Erythroblast (primary cell): ENCODE measurements around the gene LSAMP.
"Not testable (repeated sequence)": the region's sequence is repeated elsewhere in the genome, so short reads cannot be mapped to it uniquely, and the experiment has no call there.

ENCODE experiments used
- DNase-seq, 2 experiments: peaks; one replicate each; lab custom pipeline; 2025; lab: John Stamatoyannopoulos, UW
- GATA1 ChIP-seq: IDR thresholded peaks from 2 replicates; pipeline ENCODE4 v1.6.1; 2011; ENCODE audit warnings: low read depth, mild to moderate bottlenecking, control low read depth, low read length, moderate library complexity
- POLR2A ChIP-seq: IDR thresholded peaks from 2 replicates; pipeline ENCODE4 v1.6.1; 2011; ENCODE audit warnings: mild to moderate bottlenecking, low read length

Gene LSAMP

DNA sequence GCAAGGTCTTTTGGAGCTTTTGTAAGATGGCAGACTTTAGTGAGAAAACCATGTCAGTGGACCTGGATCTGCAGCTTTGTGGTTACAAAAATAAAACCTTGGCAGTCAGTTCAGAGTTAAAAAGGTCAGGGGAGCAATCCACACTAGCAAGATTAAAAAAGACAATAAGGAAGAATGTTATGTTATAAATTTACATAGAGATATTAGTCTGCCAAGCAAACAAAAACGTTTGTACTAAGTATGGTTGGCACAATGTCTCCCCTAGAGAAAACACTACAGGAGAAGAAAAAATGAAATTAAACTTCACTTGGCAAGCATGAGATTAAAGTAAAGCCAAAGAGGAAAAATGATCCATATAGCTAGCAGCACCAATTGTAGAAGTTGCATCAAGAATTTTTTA is 205.0 kb downstream of the LSAMP start:
- DNase-seq: no peak
- TF ChIP-seq GATA1 (no peak), POLR2A (no peak)

DNA sequence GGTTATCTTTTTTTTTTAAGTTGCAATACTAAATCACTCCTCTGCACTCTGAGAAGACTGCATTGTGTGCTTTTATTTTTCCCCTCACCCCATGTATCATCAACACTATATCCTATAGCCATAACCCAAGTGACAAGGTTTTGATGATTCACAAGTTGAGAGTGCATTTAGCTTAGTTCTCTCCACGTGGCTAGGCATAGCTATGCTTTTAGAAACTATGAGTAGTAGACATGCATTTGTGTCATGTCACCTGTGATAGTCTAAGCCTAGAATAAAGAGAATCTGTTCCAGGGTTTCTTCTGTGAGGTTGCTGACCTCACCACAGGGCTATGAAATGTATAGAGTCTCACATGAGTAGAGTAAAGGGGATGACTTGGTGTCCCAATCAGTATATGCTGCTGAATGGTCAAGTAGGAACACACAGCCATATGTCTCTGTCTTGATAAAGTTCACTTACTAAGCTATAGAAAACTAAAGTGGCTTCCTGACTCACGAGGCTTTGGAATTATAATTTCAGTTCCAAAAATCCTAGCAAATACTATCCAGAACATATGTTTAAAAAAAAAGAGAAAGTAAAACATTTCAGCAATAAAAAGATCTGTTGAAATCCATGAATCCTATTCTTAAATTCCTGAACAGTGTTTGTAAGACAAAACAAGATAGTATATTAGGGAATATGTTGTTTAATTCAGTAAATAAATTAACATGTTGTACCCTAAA is 206.3 kb downstream of the LSAMP start:
- no peak for DNase-seq
- TF ChIP-seq POLR2A (no peak), GATA1 (no peak)

DNA sequence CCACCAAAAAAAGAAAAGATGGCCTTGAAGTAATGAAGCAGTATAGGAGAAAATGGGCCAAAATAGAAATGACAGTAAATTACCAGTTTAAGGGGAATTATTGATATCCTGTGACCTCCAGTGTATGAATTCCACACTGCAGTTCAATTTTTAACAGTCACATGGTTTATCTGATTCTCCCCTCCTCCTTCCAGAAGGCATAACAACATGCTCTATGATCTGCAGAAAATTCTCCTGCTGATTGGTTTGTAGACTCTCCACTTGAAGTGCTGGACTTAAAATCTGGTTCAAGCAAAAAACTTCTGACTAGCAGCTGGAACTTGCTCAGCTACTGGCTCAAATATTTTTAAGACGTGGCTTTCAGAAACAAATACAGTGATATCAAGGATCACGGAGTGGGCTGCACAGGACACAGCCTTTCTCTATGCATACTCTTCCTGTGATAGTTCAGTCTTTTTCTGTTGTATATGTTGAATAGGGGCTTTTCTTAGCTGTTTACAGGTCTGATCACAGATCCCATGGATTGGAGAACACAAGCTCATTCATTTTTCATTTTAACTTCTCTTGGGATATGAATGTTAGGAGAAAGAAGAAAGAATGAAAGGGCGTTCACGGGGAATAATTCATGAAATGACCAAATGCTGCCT is 211.5 kb downstream of the LSAMP start:
- DNase-seq: no peak
- TF ChIP-seq GATA1 (no peak), POLR2A (no peak)

DNA sequence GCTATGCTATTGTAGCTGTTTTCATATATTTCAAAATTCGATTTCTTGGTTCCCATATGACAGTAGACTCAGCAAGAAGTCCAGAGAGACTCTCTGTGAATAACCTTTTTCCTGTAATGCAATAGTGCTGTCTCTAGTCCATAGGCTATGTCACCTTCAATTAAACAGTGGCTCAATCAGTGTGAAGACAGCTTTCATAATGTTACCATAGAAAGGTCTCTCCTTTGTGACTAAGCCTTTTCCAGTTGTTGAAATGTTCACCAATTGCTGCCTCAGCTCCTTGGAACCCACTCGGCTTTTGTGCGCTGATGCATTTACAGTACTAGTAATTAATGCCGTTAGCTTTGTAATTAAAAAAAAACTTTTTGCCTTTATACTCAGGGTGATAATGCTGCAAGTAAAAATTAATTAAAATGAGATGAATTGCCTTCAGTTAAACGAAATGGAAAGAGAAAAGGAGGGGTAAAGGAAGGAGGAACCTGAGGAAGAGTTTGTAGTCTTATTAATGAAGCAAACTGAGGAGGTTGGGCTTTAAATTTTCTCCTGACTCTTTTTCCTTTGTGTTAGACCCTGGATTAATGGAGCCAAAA is 214.8 kb downstream of the LSAMP start:
- DNase-seq: no peak

DNA sequence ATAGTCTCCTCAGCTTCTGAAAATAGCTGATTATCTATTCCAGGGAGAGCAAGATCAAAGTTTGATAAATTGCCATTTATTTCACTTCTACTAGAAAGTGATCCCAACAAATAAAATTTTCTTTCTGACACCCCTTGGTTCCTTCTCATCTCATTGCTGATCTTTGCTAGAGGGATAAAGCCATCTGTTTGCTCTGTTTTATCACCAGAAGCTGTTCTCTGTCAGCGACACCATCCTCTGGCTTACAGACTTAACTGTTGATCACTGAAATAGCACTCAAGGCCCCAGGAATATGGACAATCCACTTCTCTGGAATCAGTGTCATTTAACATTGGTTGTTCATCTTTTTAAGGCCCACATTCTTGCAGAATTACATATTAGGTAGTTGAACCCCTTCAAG is 219.0 kb downstream of the LSAMP start:
- no peak for DNase-seq
- TF ChIP-seq POLR2A: no peak
- TF ChIP-seq GATA1: no peak

More for the DNA sequence above, 214.8 kb downstream of the LSAMP start:
- TF ChIP-seq GATA1 (no peak), POLR2A (no peak)

DNA sequence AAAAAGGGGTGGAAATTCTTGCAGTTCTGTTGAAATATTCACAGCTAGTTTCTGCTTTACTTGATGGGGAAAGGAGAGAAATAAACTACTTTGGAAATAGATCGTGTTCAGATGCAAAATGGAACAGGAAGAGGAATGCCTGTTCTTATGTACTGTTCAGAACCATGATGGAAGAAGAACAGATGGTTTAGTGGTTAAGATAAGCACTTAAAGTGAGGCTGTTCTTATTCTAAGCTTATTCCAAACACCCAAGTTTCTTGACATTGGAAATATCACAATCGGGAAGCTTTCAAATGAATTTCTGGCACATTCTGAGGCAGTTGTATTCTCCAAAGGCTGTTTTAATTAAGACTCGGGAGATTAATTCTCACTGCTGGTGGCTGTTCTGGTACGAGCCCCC is 228.5 kb downstream of the LSAMP start:
- DNase-seq: no peak
- TF ChIP-seq GATA1 (no peak), POLR2A (no peak)

DNA sequence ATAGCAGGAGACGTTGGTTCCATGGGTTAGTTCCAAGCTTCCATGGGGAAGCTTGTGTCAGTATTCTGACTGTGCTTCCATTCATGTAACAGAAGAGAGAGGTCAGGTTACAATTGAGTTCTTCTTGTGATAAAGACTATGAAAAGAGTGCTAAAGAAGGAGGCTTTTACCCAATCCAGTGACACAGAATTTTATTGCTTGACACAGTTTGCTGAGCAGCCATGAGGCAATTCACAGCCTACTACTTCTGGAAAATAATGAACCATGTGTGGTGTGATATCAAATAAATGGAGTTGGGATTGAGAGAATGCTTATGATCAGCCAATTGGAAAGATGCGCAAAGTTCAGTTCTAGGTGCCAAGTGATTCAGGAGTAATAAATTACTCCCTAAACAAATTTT is 233.4 kb downstream of the LSAMP start:
- TF ChIP-seq POLR2A (no peak), GATA1 (no peak)
- DNase-seq: no peak

DNA sequence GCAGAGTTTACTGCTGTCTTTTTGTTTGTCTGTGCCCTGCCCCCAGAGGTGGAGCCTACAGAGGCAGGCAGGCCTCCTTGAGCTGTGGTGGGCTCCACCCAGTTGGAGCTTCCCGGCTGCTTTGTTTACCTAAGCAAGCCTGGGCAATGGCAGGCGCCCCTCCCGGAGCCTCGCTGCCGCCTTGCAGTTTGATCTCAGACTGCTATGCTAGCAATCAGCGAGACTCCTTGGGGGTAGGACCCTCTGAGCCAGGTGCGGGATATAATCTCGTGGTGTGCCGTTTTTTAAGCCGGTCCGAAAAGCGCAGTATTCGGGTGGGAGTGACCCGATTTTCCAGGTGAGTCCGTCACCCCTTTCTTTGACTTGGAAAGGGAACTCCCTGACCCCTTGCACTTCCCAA is 236.5 kb downstream of the LSAMP start:
- not testable (repeated sequence) for DNase-seq

DNA sequence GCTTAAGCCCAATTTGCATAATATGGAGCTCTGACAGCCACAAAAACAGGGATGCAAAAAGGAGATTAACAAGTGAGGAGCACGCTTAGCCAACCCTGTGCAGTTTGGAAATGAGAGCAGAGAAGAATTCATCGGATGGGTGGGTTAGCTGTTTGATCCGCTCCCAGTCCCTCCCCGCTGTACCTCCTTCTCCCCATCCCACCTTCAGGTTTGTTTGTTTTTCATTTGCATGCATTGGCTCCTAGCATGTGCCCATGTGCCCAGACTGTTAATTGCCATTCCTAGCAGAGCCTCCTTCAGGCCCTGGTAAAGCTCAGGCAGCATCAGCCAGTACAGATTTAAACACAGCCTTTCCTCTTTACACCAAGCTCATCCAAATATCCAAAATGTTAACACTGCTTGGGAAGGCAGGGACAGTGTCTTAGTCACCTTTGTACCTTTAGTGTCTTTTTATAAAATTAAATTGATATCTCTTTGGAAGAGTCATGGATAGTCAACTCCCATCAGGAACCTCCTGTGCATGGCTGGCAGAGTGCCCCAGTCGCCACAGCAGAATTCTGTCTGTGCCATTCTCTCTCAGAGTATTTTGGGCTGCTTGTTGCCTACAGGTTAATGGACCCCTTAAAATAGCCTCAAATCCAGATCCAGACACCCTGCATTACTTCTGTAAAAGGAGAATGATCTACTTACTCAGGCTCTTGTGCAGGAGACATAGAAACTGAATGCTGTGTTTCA is 244.2 kb downstream of the LSAMP start:
- TF ChIP-seq POLR2A (no peak), GATA1 (no peak)
- no peak for DNase-seq

DNA sequence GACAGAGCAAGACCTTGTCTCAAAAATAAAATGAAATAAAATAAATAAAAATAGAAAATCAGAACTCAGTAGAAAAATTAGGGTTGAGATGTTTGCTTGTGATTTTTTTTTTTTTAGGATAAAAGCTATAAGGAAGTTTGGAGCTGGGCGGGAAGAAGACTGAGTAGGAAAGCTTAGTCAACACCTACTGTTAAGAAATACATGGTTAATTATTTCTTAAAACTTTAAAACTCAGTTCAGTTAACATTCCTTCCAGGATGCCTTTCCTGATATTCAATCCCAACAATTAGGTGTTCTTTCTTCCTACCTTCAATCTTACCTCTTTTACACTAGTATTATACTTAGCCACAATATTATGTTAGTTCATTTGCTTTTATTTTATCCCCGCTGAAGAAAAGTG is 246.2 kb downstream of the LSAMP start:
- DNase-seq: no peak
- no peak for TF ChIP-seq POLR2A
- no peak for TF ChIP-seq GATA1

DNA sequence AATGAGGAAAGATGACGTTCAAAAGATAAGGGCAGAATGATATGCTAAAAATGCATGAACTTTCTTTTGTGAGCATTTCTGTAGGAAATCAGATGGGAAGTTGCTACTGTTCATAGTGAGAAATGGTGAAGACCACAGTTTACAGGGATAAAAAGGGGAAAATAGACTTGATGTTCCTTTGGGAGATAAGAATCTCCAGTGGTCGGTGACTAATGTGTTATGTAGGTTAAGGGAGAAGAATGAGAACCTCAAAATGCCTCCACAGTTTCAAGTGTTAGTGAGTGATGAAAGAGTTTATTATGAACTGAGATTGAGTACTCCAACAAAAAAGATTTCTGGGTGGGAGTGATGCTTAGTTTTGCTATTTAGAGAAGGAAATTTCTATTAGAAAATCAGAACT is 247.2 kb downstream of the LSAMP start:
- DNase-seq: no peak
- TF ChIP-seq POLR2A (no peak), GATA1 (no peak)

DNA sequence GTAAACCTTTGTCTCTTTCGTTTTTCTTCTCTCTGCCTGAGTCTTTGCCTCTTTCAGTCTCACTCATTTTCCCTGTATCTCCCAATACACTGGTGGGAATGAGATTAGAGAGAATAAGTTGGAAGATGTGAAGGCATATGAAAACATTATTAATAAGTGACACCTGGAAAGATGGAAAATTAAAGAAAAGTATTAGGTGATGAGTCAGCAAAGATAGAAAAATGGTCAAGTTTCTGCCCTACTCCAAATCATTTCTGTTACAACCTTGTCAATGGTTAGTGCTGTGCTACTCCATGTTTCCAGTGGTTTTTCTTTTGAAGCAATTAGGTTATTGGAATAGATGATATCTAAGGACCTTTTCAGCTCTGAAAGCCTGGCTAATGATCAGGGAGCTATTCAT is 252.8 kb downstream of the LSAMP start:
- TF ChIP-seq GATA1: no peak
- TF ChIP-seq POLR2A: no peak
- DNase-seq: no peak

DNA sequence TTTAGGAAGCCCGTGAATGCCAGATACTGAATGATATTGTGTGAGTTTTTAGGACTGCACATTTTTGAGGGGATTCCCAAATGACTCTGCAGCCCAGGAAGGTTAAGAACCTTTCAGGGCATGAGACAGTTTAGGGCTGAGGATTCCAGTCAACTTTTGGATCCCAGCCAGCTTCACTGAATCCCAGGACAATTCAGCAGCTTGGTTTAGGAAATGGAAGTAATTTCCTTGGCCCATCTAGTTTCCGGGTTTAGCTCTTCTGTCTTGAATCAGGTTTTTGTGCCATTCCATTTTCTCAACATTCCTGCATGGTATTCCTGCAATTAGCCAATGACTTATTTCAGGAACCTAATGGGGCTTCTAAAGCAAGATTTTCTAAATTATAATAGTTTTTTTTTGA is 253.9 kb downstream of the LSAMP start:
- no peak for DNase-seq

DNA sequence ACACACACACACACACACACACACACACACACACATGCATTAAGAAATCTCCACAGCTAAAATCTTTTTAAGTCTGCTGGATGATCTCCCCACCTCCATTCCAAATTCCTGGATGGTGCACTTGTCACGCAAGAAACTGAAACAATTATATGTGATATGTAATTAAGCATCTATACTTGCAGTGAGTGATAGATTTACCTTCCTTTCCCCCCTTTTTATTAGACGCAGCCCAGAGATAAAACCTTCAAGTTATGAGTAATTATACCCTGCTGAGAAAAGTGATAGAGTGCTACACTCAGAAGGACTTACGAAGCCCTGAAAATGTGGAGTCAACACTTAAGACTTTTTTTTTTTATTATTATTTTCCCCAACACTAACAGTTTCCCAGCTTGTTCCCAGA is 255.2 kb downstream of the LSAMP start:
- DNase-seq: no peak
- no peak for TF ChIP-seq POLR2A
- TF ChIP-seq GATA1: no peak

More for the DNA sequence above, 253.9 kb downstream of the LSAMP start:
- TF ChIP-seq GATA1 (no peak), POLR2A (no peak)
